GM12878 (cell line): ENCODE data around the gene DNAJC27. TPM values are rescaled to one million over a fixed set of nuclear protein-coding genes. Genes with fewer than 3 reads are reported as not detected.
"Not testable (repeated sequence)": the region's sequence is repeated elsewhere in the genome, so short reads cannot be mapped to it uniquely, and the experiment has no call there.

Experiments used
- ATAC-seq: fragments of 200-7000 bp; cut with Tn5 transposase; 3 replicates; pipeline ENCODE4 v1.9.1; 2020; ENCODE audit warnings: mild to moderate bottlenecking, moderate library complexity
- BruUV-seq: library from RNA; stranded (reverse); fragments of 400-500 nt; replicated peaks from 2 replicates; lab custom pipeline; 2021; lab: Mats Ljungman, UMichigan
- CTCF ChIA-PET: fragments of 300-600 bp; sonication (Branson Sonifier 250); formaldehyde crosslinking; extraction: SDS; loops from one replicate; lab custom pipeline; 2021; ENCODE audit warnings: inconsistent platforms; lab: Yijun Ruan, JAX
- POLR2A ChIA-PET: fragments of 350-600 bp; formaldehyde crosslinking; extraction: SDS; loops from one replicate; lab custom pipeline; 2021; ENCODE audit warnings: inconsistent platforms; lab: Charles Lee
- RAD21 ChIA-PET: fragments of 300-600 bp; sonication (Branson Sonifier 250); formaldehyde crosslinking; loops from one replicate; lab custom pipeline; 2023; ENCODE audit warnings: antibody characterized with exemption; ENCODE audit not compliant: unreplicated experiment; lab: Charles Lee
- SMC1A ChIA-PET: fragments of 300-600 bp; sonication (Branson Sonifier 250); formaldehyde crosslinking; loops from one replicate; lab custom pipeline; 2023; ENCODE audit not compliant: unreplicated experiment, uncharacterized antibody; lab: Charles Lee
- DNase-seq: peaks from one replicate; pipeline ENCODE4 v3.0.0-alpha.2; 2011; ENCODE audit warnings: low read depth, low spot score
- FAIRE-seq: peaks from 3 replicates; lab custom pipeline; 2011; peaks lifted over from hg19 to GRCh38; lab: Jason Lieb, UNC
- H2AFZ ChIP-seq: 2 replicates; pipeline ENCODE4 v1.6.0; 2011; ENCODE audit warnings: low read depth, low read length, control low read depth; ENCODE audit not compliant: control insufficient read depth
- H3K27ac ChIP-seq: 2 replicates; pipeline ENCODE4 v1.5.1; 2011; ENCODE audit warnings: control low read depth; ENCODE audit not compliant: control insufficient read depth, insufficient read depth
- H3K27me3 ChIP-seq, 2 experiments: replicated peaks in 1 of 2; 2 replicates each; pipeline versions ENCODE4 v1.6.0 to v1.6.1; 2011; ENCODE audit warnings: low read length in 1 of 2; ENCODE audit not compliant: control insufficient read depth in 2 of 2, insufficient read depth in 2 of 2
- H3K36me3 ChIP-seq, 2 experiments: 2 replicates each; pipeline ENCODE4 v1.5.1; 2011; ENCODE audit warnings: low read length in 1 of 2; ENCODE audit not compliant: control insufficient read depth in 2 of 2, insufficient read depth in 2 of 2
- H3K4me1 ChIP-seq: 2 replicates; pipeline ENCODE4 v1.6.1; 2011; ENCODE audit warnings: mild to moderate bottlenecking, low read length, moderate library complexity, mixed read lengths; ENCODE audit not compliant: control insufficient read depth, insufficient read depth
- H3K4me2 ChIP-seq: 2 replicates; pipeline ENCODE4 v1.6.0; 2011; ENCODE audit warnings: control low read depth; ENCODE audit not compliant: control insufficient read depth, insufficient read depth
- H3K4me3 ChIP-seq: fragments of 200-600 bp; sonication (generic); 2 replicates; pipeline ENCODE4 v1.5.1; 2016
- H3K79me2 ChIP-seq: 2 replicates; pipeline ENCODE4 v1.6.0; 2011; ENCODE audit warnings: low read length; ENCODE audit not compliant: control insufficient read depth, insufficient read depth
- H3K9ac ChIP-seq: 2 replicates; pipeline ENCODE4 v1.8.0; 2011; ENCODE audit warnings: low read length, control low read depth, mixed read lengths; ENCODE audit not compliant: control insufficient read depth, insufficient read depth
- H3K9me3 ChIP-seq: replicated peaks from 3 replicates; pipeline ENCODE4 v1.5.1; 2011; ENCODE audit warnings: mild to moderate bottlenecking, low read length; ENCODE audit not compliant: control insufficient read depth, insufficient read depth
- H4K20me1 ChIP-seq: 2 replicates; pipeline ENCODE4 v1.6.0; 2011; ENCODE audit not compliant: control insufficient read depth, insufficient read depth
- NKRF ChIP-seq: fragments of 450-650 bp; conservative IDR thresholded peaks from 2 replicates; pipeline ENCODE4 v1.6.1; 2017; ENCODE audit warnings: mild to moderate bottlenecking, moderate library complexity
- NR2C2 ChIP-seq: IDR thresholded peaks from 2 replicates; pipeline ENCODE4 v1.6.1; 2011; ENCODE audit warnings: borderline replicate concordance, low read depth; ENCODE audit not compliant: control insufficient read depth, insufficient read length
- YY1 ChIP-seq: IDR thresholded peaks from 2 replicates; pipeline ENCODE4 v1.6.1; 2011; ENCODE audit warnings: low read depth, mild to moderate bottlenecking, low read length
- ZBTB11 ChIP-seq: fragments of 450-650 bp; formaldehyde crosslinking; IDR thresholded peaks from 2 replicates; pipeline ENCODE4 v1.5.0; 2022; ENCODE audit warnings: mild to moderate bottlenecking, missing genetic modification characterization
- ZNF274 ChIP-seq: IDR thresholded peaks from one replicate; pipeline ENCODE4 v1.8.0; 2011; ENCODE audit not compliant: insufficient read length, insufficient read depth
- ZNF622 ChIP-seq: fragments of 450-650 bp; IDR thresholded peaks from 2 replicates; pipeline ENCODE4 v1.6.1; 2017; ENCODE audit warnings: mild to moderate bottlenecking, inconsistent platforms
- ZZZ3 ChIP-seq: IDR thresholded peaks from 2 replicates; pipeline ENCODE4 v1.6.1; 2011; ENCODE audit warnings: low read depth; ENCODE audit not compliant: control insufficient read depth, insufficient read length
- WGBS: methylation state at CpG from one replicate; pipeline ENCODE4 v1.1.6; 2016; ENCODE audit warnings: low lambda C conversion rate; ENCODE audit not compliant: insufficient replicate concordance, insufficient coverage; ENCODE audit errors: missing lambda C conversion rate; 5-methylcytosine and 5-hydroxymethylcytosine counted together
- in situ Hi-C: fragments of 300-500 bp; cut with MboI; formaldehyde crosslinking; loops from 9 replicates; pipeline ENCODE4 v1.14.3; 2018; ENCODE audit warnings: mixed read lengths
- intact Hi-C: fragments of 100-400 bp; cut with micrococcal nuclease; formaldehyde crosslinking; loops from one replicate; pipeline ENCODE4 v1.14.2; 2022; ENCODE audit not compliant: unreplicated experiment
- polyA plus RNA-seq, 11 experiments: library from polyadenylated mRNA; depleted of rRNA in 4 of 11; unstranded in 6 of 11; stranded (reverse) in 5 of 11; fragments of >200 nt; fragmentation: Nextera tagmentation in 4 of 11; fragmentation: Illumina TruSeq in 1 of 11; extraction: Ambion mirVana in 4 of 11; extraction: Trizol in 1 of 11; gene quantifications; 1 replicate in 1 of 11; 2 replicates in 10 of 11; pipeline versions ENCODE4 v1.2.1 to v1.2.3, GENCODE V29; 2011 to 2016; ENCODE audit warnings: inconsistent platforms in 2 of 11, missing spikeins in 2 of 11, low read depth in 1 of 11
- total RNA-seq, 4 experiments: library from RNA; depleted of rRNA in 3 of 4; stranded (reverse); fragments of >200 nt in 3 of 4; fragmentation: Illumina TruSeq in 1 of 4; extraction: Trizol in 1 of 4; gene quantifications; 2 replicates each; pipeline versions ENCODE4 v1.2.1 to v1.2.3, GENCODE V29; 2013 to 2021

The DNAJC27 gene
- total and polyA plus RNA-seq, 10 of the 15 experiments (the other 5 are each of a cell fraction or from before 2014, with no cell fraction given): 0.95 to 9.6 (median 3.7) TPM

- no peak for TF ChIP-seq NR2C2
- TF ChIP-seq YY1: no peak
Measured at GRCh38 chr2:25000036-25000435, 28.3 kb upstream of the DNAJC27 start (continued).

- H3K4me2 ChIP-seq, ATAC-seq, H3K4me1 ChIP-seq, H3K27me3 ChIP-seq, H3K9ac ChIP-seq, H3K4me3 ChIP-seq, H3K27ac ChIP-seq, in situ Hi-C loops, FAIRE-seq, POLR2A ChIA-PET, H3K9me3 ChIP-seq, H4K20me1 ChIP-seq, RAD21 ChIA-PET, BruUV-seq, DNase-seq, H3K36me3 ChIP-seq, intact Hi-C loops, H3K79me2 ChIP-seq, CTCF ChIA-PET, H2AFZ ChIP-seq: not testable (repeated sequence)
- SMC1A ChIA-PET: interaction anchor here (1.2 kb wide), 1 partner anchor 30 kb away, joined by 3 read pairs; no protein-coding TSS in a partner anchor
- WGBS: 59% methylated on average over 8 of the region's 8 CpGs
Measured at GRCh38 chr2:24999097-24999496, 27.3 kb upstream of the DNAJC27 start.

- ChIA-PET RAD21 (interaction anchor here (0.9 kb wide), 1 partner anchor 134 kb away, joined by 4 read pairs; no protein-coding TSS in a partner anchor), CTCF (interaction anchor here (0.6 to 2.3 kb wide), 7 partner anchors 13 to 584 kb away, joined by 3 to 9 read pairs (median 3); no protein-coding TSS in a partner anchor), POLR2A (interaction anchor here (0.6 kb wide), 3 partner anchors 38 to 621 kb away, joined by 4 to 5 read pairs (median 5); no protein-coding TSS in a partner anchor), SMC1A (no interaction called here)
- Histone ChIP-seq H3K79me2 (no peaks in the 10 kb centered on the region), H3K4me1 (no peaks in the 10 kb centered on the region), H3K9me3 (peaks cover 2% of the 10 kb centered on the region; the same call in 1 of the 3 replicates), H4K20me1 (no peaks in the 10 kb centered on the region), H3K36me3 (no peaks in the 10 kb centered on the region), H3K4me3 (no peak overlapping the region), H3K27me3 (no peaks in the 10 kb centered on the region), H3K9ac (no peak overlapping the region), H2AFZ (no peak overlapping the region), H3K4me2 (no peak overlapping the region), H3K27ac (no peak overlapping the region)
- BruUV-seq: no TSS peak
- in situ Hi-C loops: no loop called here
- DNase-seq (no peak), FAIRE-seq (no peak), ATAC-seq (no peak)
- intact Hi-C loops: no loop called here
- WGBS: 47% methylated on average over 1 of the region's 1 CpG
- TF ChIP-seq ZZZ3 (no peak), NKRF (no peak), ZBTB11 (CRISPR knock-in tag) (no peak), ZNF622 (no peak), ZNF274 (no peak)
Measured at GRCh38 chr2:24994146-24994724, 22.5 kb upstream of the DNAJC27 start.
